Measurements from ENCODE around the gene GPR37L1.

Gene GPR37L1

DNA sequence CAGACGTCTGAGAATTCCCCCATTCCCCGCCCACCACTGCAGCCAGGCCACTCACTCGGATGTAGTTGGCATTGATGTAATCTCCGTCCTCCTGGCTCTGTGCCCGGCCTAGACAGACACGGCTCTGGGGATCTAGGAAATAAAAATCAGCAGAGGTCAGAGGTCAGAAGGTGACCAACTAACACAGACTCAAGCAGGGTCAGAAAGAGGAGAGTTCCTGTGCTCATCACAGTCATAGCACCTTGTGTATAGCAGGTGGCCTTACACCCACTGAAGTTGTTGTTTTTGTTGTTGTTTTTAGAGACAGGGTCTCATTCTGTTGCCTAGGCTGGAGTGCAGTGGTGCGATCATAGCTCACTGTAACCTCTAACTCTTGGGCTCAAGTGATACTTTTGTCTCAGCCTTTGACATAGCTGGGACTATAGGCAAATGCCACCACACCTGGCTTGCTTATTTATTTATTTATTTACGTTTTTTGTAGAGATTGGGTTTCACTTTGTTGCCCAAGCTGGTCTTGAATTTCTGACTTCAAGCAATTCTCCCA is 32.8 kb downstream of the GPR37L1 start:
- TF ChIP-seq, protein P1, sequence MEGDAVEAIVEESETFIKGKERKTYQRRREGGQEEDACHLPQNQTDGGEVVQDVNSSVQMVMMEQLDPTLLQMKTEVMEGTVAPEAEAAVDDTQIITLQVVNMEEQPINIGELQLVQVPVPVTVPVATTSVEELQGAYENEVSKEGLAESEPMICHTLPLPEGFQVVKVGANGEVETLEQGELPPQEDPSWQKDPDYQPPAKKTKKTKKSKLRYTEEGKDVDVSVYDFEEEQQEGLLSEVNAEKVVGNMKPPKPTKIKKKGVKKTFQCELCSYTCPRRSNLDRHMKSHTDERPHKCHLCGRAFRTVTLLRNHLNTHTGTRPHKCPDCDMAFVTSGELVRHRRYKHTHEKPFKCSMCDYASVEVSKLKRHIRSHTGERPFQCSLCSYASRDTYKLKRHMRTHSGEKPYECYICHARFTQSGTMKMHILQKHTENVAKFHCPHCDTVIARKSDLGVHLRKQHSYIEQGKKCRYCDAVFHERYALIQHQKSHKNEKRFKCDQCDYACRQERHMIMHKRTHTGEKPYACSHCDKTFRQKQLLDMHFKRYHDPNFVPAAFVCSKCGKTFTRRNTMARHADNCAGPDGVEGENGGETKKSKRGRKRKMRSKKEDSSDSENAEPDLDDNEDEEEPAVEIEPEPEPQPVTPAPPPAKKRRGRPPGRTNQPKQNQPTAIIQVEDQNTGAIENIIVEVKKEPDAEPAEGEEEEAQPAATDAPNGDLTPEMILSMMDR (conservative IDR thresholded peaks at IDR 0.05; ENCODE audit: low read length) = no peak
- no peak overlapping the region for H3K4me3 ChIP-seq (ENCODE audit: low read length)
- DNase-seq (ENCODE audit: low read depth) = no peak

DNA sequence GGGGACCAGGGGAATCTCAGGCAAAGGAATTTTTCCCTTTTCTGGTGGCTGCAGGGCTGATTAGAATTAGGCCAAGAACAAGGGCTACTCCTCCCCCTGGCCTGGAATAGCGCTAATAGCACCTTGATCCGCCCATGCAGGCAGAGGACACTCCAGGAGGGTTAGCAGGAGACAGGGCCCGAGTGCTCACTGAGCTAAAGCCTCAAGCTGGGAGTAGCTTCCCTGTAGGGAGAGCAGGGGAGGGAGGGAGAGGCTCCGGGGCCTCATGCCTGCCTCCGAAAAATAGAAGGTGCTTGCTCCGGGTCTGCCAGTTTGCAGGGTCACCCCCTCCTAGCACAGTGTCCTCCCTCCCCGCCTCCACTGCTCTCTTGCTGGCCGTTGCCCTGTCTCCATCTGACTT is 33.9 kb downstream of the GPR37L1 start:
- TF ChIP-seq, protein P1 (conservative IDR thresholded peaks at IDR 0.05; ENCODE audit: low read length) = no peak
- no peak overlapping the region for H3K4me3 ChIP-seq (ENCODE audit: low read length)
- DNase-seq (ENCODE audit: low read depth) = no peak

DNA sequence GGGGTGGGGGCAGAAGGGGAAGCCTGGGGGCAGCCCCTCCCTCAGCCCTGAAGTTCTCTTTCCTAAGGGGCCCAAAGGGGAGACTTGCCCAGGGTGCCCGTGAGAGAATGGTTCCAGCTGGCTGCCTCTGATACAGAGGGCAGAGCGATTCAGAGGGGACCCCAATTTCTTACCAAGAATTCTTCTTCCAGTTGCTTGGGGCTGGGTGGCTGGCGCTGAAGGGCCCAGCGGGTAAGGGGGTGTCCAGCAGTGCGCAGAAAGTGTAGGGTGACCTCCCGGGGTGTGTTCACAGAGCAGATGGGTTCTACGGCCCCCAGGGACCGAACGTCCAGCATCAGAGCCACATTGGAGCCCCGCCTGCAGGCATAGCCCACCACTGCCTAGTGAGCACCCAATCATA is 35.2 kb downstream of the GPR37L1 start:
- TF ChIP-seq, protein P1 (conservative IDR thresholded peaks at IDR 0.05; ENCODE audit: low read length) = no peak
- DNase-seq (ENCODE audit: low read depth) = no peak
- H3K4me3 ChIP-seq (ENCODE audit: low read length) = no peak overlapping the region

GRCh38 chr1:202158810-202159533 is 36.3 kb downstream of the GPR37L1 start:
- no peak overlapping the region for H3K4me3 ChIP-seq (ENCODE audit: low read length)
- TF ChIP-seq, protein P1 (conservative IDR thresholded peaks at IDR 0.05; ENCODE audit: low read length) = no peak
- DNase-seq (ENCODE audit: low read depth) = no peak

DNA sequence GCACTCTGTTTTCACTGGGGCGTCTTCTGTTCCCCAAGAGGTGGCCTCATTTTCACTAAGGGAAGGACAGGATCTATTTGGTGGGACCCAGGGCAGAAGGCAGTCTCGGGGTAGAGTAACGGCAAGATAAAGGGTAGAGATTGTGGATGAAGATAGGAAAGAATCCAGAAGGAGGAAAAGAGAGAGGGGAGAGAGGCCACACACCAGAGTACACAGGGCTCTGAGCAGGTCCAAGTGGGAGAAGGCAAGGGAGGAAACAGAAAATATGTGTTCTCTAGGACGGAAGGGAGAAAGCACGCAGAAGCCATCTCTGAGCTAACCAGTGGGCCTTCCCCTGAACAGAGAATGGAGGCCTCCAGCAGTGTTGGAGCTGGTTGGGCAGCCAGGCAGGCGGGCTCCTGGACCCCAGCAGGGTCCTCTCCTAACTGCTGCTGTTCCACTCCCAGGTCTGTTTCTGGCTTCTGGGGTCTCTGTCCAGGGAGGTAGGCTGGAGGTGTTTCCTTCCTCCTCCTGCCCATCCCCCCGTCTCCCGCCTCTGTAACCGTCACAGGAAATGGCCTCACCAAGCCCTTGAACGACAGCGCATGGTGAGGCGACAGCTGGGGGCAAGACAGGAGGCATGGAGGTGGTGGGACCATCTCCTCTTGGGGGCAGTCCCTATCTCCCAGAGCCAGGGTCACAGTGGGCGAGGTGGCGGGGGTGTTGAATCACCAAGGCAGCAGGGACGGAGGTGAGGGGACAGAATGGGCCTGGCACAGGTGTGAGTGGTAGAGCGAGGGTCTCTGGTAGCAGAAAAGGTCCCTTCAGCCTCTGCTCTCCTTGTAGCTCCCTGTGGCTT is 37.0 kb downstream of the GPR37L1 start:
- no peak for DNase-seq (ENCODE audit: low read depth)
- no peak overlapping the region for H3K4me3 ChIP-seq (ENCODE audit: low read length)
- TF ChIP-seq, protein P1 (conservative IDR thresholded peaks at IDR 0.05; ENCODE audit: low read length) = no peak

GRCh38 chr1:202160377-202160940 is 37.7 kb downstream of the GPR37L1 start, which contains the start of gene PTPN7:
TSS of gene PTPN7 (minus strand) at chr1:202160602. CDS start at chr1:202159402, 1,200 bp downstream.
- TF ChIP-seq, protein P1 (conservative IDR thresholded peaks at IDR 0.05; ENCODE audit: low read length) = no peak
- DNase-seq (ENCODE audit: low read depth) = no peak
- H3K4me3 ChIP-seq (ENCODE audit: low read length) = no peak within 1 kb of the TSS

Measured in AG10803 (cell line).